IMR-90 (cell line): ENCODE data around the gene ETV7.
"Not testable (repeated sequence)": the region's sequence is repeated elsewhere in the genome, so short reads cannot be mapped to it uniquely, and the experiment has no call there.

Experiments
- CEBPB ChIP-seq: IDR thresholded peaks from 2 replicates; pipeline ENCODE4 v1.6.1; 2012; ENCODE audit warnings: low read depth, low read length, improper control_type of control experiment
- POLR2A ChIP-seq: IDR thresholded peaks from 2 replicates; pipeline ENCODE4 v1.6.1; 2012; ENCODE audit warnings: mild to moderate bottlenecking, low read depth, low read length
- RAD21 ChIP-seq: IDR thresholded peaks from 2 replicates; pipeline ENCODE4 v1.6.1; 2012; ENCODE audit warnings: low read length, improper control_type of control experiment
- TF ChIP-seq, protein P1 (sequence below): conservative IDR thresholded peaks from 2 replicates; pipeline ENCODE4 v1.5.1; 2012; ENCODE audit warnings: mild to moderate bottlenecking, low read depth, low read length, improper control_type of control experiment

DNA sequence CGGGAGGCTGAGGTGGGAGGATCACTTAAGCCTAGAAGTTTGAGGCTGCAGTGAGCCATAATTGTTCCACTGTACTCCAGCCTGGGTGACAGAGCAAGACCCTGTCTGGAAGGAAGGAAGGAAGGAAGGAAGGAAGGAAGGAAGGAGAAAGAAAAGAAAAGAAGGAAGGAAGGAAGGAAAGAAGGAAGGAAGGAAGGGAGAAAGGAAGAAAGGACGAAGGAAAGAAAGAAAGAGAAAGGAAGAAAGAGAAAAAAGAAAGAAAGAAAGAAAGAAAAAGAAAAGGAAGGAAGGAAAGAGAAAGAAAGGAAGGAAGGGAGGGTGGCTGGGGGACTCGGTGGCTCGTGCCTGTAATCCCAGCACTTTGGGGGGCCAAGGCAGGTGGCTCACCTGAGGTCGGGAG, 22.2 kb upstream of the ETV7 start:
- TF ChIP-seq, protein P1, sequence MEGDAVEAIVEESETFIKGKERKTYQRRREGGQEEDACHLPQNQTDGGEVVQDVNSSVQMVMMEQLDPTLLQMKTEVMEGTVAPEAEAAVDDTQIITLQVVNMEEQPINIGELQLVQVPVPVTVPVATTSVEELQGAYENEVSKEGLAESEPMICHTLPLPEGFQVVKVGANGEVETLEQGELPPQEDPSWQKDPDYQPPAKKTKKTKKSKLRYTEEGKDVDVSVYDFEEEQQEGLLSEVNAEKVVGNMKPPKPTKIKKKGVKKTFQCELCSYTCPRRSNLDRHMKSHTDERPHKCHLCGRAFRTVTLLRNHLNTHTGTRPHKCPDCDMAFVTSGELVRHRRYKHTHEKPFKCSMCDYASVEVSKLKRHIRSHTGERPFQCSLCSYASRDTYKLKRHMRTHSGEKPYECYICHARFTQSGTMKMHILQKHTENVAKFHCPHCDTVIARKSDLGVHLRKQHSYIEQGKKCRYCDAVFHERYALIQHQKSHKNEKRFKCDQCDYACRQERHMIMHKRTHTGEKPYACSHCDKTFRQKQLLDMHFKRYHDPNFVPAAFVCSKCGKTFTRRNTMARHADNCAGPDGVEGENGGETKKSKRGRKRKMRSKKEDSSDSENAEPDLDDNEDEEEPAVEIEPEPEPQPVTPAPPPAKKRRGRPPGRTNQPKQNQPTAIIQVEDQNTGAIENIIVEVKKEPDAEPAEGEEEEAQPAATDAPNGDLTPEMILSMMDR: not testable (repeated sequence)
- TF ChIP-seq POLR2A, CEBPB, RAD21: not testable (repeated sequence)
